GM23248 (cell line): ENCODE results near the gene SEPTIN5. TPM values are rescaled to one million over a fixed set of nuclear protein-coding genes. Genes with fewer than 3 reads are reported as not detected.

Experiments
- DNase-seq: peaks from one replicate; pipeline ENCODE4 v3.0.0-alpha.2; 2015
- H2AFZ ChIP-seq: fragments of 200-600 bp; sonication (generic); 2 replicates; pipeline ENCODE4 v1.6.1; 2016; ENCODE audit warnings: antibody characterized with exemption
- H3F3A ChIP-seq: fragments of 200-600 bp; sonication (generic); 2 replicates; pipeline ENCODE4 v1.6.1; 2016; ENCODE audit warnings: mild to moderate bottlenecking, antibody characterized with exemption, mixed run types; ENCODE audit not compliant: insufficient read depth
- H3K27ac ChIP-seq: fragments of 200-600 bp; sonication (generic); 2 replicates; pipeline ENCODE4 v1.5.1; 2016; ENCODE audit warnings: mild to moderate bottlenecking
- H3K27me3 ChIP-seq: fragments of 200-600 bp; sonication (generic); replicated peaks from 2 replicates; pipeline ENCODE4 v1.6.1; 2016; ENCODE audit warnings: mild to moderate bottlenecking; ENCODE audit not compliant: insufficient read depth
- H3K36me3 ChIP-seq: fragments of 200-600 bp; sonication (generic); 2 replicates; pipeline ENCODE4 v1.6.1; 2016; ENCODE audit warnings: low read depth, mild to moderate bottlenecking
- H3K4me1 ChIP-seq: fragments of 200-600 bp; sonication (generic); 2 replicates; pipeline ENCODE4 v1.6.1; 2016; ENCODE audit warnings: mild to moderate bottlenecking; ENCODE audit not compliant: insufficient read depth
- H3K4me2 ChIP-seq: fragments of 200-600 bp; sonication (generic); one replicate; pipeline ENCODE4 v1.6.1; 2016; ENCODE audit warnings: mild to moderate bottlenecking; ENCODE audit not compliant: unreplicated experiment
- H3K4me3 ChIP-seq: fragments of 200-600 bp; sonication (generic); 2 replicates; pipeline ENCODE4 v1.5.1; 2016; ENCODE audit warnings: mild to moderate bottlenecking
- H3K79me2 ChIP-seq: fragments of 200-600 bp; sonication (generic); 2 replicates; pipeline ENCODE4 v1.6.1; 2016; ENCODE audit warnings: mild to moderate bottlenecking; ENCODE audit not compliant: insufficient read depth
- H3K9ac ChIP-seq: fragments of 200-600 bp; sonication (generic); 2 replicates; pipeline ENCODE4 v1.6.1; 2016; ENCODE audit warnings: mild to moderate bottlenecking
- H3K9me2 ChIP-seq: fragments of 200-600 bp; sonication (generic); 2 replicates; pipeline ENCODE4 v1.6.1; 2016; ENCODE audit warnings: mixed run types, mild to moderate bottlenecking, moderate library complexity; ENCODE audit not compliant: insufficient read depth
- H3K9me3 ChIP-seq: fragments of 200-600 bp; sonication (generic); one replicate; pipeline ENCODE4 v1.6.1; 2017; ENCODE audit warnings: low read depth
- H4K20me1 ChIP-seq: fragments of 200-600 bp; sonication (generic); 2 replicates; pipeline ENCODE4 v1.6.0; 2016; ENCODE audit not compliant: insufficient read depth
- EZH2 ChIP-seq: fragments of 200-600 bp; sonication (generic); IDR thresholded peaks from 2 replicates; pipeline ENCODE4 v1.6.1; 2018; ENCODE audit warnings: antibody characterized with exemption, mild to moderate bottlenecking; ENCODE audit not compliant: insufficient read depth, poor library complexity, severe bottlenecking
- EZH2phosphoT487 ChIP-seq: fragments of 200-600 bp; sonication (generic); IDR thresholded peaks from 2 replicates; pipeline ENCODE4 v1.6.1; 2018; ENCODE audit warnings: antibody characterized with exemption, moderate library complexity, mild to moderate bottlenecking, low read depth; ENCODE audit not compliant: insufficient read depth
- WGBS, 2 experiments: methylation state at CpG; one replicate each; pipeline ENCODE4 v1.1.6; 2015 to 2017; ENCODE audit warnings: low lambda C conversion rate in 2 of 2, low coverage in 1 of 2; ENCODE audit errors: missing lambda C conversion rate in 2 of 2; 5-methylcytosine and 5-hydroxymethylcytosine counted together
- in situ Hi-C: fragments of 300-500 bp; cut with MboI; formaldehyde crosslinking; loops from 2 replicates; pipeline ENCODE4 v1.15.0; 2020
- polyA plus RNA-seq: library from polyadenylated mRNA; unstranded; fragments of >200 nt; fragmentation: Nextera tagmentation; extraction: Ambion mirVana; gene quantifications from 2 replicates; pipeline ENCODE4 v1.2.1, GENCODE V29; 2016
- total RNA-seq: library from RNA; depleted of rRNA; stranded (reverse); fragments of >200 nt; shearing (Covaris generic); gene quantifications from 2 replicates; pipeline ENCODE4 v1.2.3, GENCODE V29; 2014

Gene SEPTIN5
- total and polyA plus RNA-seq, 2 experiments from 2014 or later: 17.0 to 31.5 TPM

DNA sequence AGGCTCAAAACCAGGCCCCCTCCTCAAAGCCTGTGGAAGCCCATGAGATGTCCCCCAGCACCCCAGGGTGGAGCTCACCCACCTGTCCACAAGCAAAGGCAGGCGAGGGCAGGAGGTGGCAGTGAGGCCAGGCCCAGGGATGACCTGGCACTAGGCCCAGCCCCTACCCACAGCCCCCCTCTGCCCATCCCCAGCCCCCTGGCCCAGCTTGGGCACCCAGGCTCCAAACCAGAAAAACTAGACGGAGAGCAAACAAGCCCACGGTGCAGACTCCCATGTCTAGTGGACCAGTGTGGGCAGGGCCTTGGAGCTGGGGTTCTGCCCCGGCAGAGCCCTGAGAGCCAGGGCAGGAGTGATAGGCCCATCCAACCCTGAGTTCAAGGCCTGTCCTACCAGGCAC lies 29.3 kb downstream of the SEPTIN5 start:
- H3K4me2 ChIP-seq: no peak overlapping the region
- H3K9ac ChIP-seq: no peak overlapping the region
- no peaks in the 10 kb centered on the region for H3K79me2 ChIP-seq
- in situ Hi-C loops: no loop called here
- no peaks in the 10 kb centered on the region for H3K36me3 ChIP-seq
- no peak overlapping the region for H3K27ac ChIP-seq
- WGBS, 2 experiments: 95 to 100% methylated on average over 2 to 4 of the region's 4 CpGs
- no peaks in the 10 kb centered on the region for H3K9me3 ChIP-seq
- H4K20me1 ChIP-seq: no peaks in the 10 kb centered on the region
- H3K27me3 ChIP-seq: no peaks in the 10 kb centered on the region; the same call in 1 of the 2 replicates
- no peaks in the 10 kb centered on the region for H3K9me2 ChIP-seq
- H3K4me1 ChIP-seq: no peaks in the 10 kb centered on the region
- no peak overlapping the region for H3K4me3 ChIP-seq
- TF ChIP-seq EZH2phosphoT487: no peak
- TF ChIP-seq EZH2: no peak
- DNase-seq: no peak
- H3F3A ChIP-seq: no peaks in the 10 kb centered on the region
- no peak overlapping the region for H2AFZ ChIP-seq

DNA sequence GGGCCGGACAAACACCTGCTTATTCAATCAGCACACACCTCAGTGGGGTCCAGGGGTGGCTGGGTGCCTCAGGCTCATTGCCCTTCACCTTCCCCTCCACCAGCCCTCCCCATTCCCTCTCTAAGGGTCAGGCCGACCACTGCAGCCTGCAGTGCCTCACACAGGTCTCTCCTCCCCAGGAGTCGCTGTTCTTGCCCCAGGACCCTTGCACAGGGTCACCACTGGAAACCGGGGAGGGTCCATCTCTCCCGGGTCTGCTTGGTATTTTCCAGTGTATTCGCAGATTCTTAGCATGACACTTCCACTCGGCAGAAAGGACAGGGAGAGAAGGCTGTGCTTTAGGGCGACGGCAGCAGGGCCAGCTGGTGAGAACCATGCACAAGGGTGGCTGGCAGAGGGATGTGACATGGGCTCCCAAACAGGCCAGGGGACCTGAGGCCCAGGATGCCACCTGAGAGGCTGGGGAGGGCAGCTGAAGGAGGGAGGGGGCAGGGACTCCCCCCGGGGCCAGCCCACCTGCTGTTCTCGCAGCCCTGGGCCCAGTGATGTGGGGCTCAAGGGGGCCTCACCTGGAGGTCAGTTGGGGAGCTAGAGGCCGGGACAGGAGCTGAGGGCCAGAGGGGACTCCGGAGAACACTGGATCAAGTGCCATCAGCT lies 30.2 kb downstream of the SEPTIN5 start:
- in situ Hi-C loops: no loop called here
- no peaks in the 10 kb centered on the region for H4K20me1 ChIP-seq
- no peak overlapping the region for H3K9ac ChIP-seq
- 73 to 78% methylated on average over 13 of the region's 13 CpGs for WGBS, 2 experiments
- H3K4me3 ChIP-seq: no peak overlapping the region
- no peaks in the 10 kb centered on the region for H3K36me3 ChIP-seq
- H3F3A ChIP-seq: no peaks in the 10 kb centered on the region
- H3K4me2 ChIP-seq: no peak overlapping the region
- H3K9me2 ChIP-seq: no peaks in the 10 kb centered on the region
- no peaks in the 10 kb centered on the region; the same call in 1 of the 2 replicates for H3K27me3 ChIP-seq
- H3K4me1 ChIP-seq: no peaks in the 10 kb centered on the region
- no peaks in the 10 kb centered on the region for H3K9me3 ChIP-seq
- TF ChIP-seq EZH2phosphoT487: no peak
- no peak for TF ChIP-seq EZH2
- H3K79me2 ChIP-seq: no peaks in the 10 kb centered on the region
- no peak for DNase-seq
- H3K27ac ChIP-seq: no peak overlapping the region
- no peak overlapping the region for H2AFZ ChIP-seq

DNA sequence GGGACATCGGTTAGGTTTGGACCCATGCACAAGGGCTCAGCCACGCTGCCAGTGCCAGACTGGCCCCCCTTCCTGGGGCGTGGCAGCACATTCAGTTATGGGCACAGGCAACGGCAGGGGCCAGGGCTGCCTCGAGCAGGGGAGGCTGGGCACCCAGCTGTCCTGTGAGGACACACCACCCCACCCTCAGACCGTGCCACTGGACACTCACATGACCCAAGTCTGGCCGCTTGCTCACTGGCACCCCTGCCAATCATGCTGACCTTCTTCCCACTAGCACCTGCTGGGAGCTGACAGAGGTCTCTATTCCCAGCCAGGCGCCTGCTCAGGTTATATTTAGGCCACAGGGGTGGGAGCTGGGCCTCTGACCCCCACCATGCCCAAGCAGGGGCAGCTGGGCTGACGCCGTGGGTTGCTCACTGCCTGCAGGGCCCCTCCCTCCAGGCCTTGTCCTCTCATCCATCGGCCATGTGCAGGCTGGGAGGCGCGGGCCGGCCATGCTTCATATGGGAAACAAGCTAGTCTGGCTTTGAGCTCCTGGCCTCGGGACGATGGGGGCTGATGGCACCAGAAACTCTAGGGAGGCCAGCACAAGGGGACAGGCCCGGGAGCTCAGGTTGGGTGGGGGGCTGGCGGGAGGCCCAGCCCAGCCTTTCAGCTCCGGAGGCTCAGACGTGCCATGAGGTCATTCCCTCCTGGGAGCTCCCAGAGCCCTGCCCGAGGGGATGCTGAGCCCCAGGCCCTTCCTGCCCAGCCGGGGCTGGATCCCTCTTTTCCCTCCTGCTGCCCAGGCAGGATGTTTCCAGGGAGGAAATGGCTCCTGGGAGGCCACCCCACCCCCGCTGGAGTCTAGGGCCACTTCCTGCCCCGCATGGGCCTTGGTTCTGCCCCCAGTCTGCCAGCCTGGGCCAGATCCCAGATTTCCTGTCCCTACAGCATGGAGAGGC lies 31.1 kb downstream of the SEPTIN5 start:
- Histone ChIP-seq H3K27me3 (no peaks in the 10 kb centered on the region; the same call in 1 of the 2 replicates), H3K4me1 (no peaks in the 10 kb centered on the region), H3K9me2 (no peaks in the 10 kb centered on the region), H2AFZ (no peak overlapping the region), H3K9ac (no peak overlapping the region), H3K36me3 (no peaks in the 10 kb centered on the region), H3K9me3 (no peaks in the 10 kb centered on the region), H3K4me3 (no peak overlapping the region), H3K27ac (no peak overlapping the region), H4K20me1 (no peaks in the 10 kb centered on the region), H3K4me2 (no peak overlapping the region), H3K79me2 (no peaks in the 10 kb centered on the region), H3F3A (no peaks in the 10 kb centered on the region)
- in situ Hi-C loops: no loop called here
- no peak for DNase-seq
- TF ChIP-seq EZH2phosphoT487 (no peak), EZH2 (no peak)
- 64 to 67% methylated on average over 20 to 23 of the region's 24 CpGs for WGBS, 2 experiments

DNA sequence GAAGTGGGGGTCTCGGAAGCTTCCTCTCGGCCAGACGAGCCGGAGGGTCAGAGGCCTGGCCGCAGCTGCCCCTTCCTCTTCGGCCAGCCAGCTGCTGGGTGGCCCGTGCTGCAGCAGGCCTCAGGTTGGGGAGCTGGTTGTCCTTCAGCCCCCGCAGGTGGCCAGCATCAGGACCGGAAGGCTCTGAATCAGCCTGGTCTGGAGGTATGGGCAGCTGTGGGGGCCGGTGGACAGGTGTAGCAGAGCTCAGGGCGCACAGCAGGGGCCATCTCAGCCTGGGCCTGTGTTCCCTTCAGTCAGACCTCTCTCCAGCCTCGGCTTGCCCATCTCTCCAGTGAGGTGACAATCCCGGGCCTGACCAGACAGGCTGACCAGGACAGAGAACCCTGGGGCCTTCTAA lies 32.4 kb downstream of the SEPTIN5 start:
- H3K9me2 ChIP-seq: no peaks in the 10 kb centered on the region
- H3K9ac ChIP-seq: no peak overlapping the region
- H3K4me3 ChIP-seq: no peak overlapping the region
- no peaks in the 10 kb centered on the region for H3F3A ChIP-seq
- H3K27ac ChIP-seq: no peak overlapping the region
- no peaks in the 10 kb centered on the region for H3K4me1 ChIP-seq
- H3K27me3 ChIP-seq: no peaks in the 10 kb centered on the region; the same call in 1 of the 2 replicates
- no peak overlapping the region for H3K4me2 ChIP-seq
- in situ Hi-C loops: no loop called here
- WGBS, 2 experiments: 90 to 95% methylated on average over 5 to 13 of the region's 13 CpGs
- no peaks in the 10 kb centered on the region for H3K36me3 ChIP-seq
- no peak overlapping the region for H2AFZ ChIP-seq
- no peaks in the 10 kb centered on the region for H4K20me1 ChIP-seq
- H3K9me3 ChIP-seq: no peaks in the 10 kb centered on the region
- no peak for DNase-seq
- no peaks in the 10 kb centered on the region for H3K79me2 ChIP-seq
- TF ChIP-seq EZH2 (no peak), EZH2phosphoT487 (no peak)
